Skeletal muscle satellite cell (primary cell): ENCODE results near the gene PXMP4.

Experiments used
- H3K27me3 ChIP-seq: 2 replicates; pipeline ENCODE4 v1.7.0; 2013; ENCODE audit warnings: low read length; ENCODE audit not compliant: control insufficient read depth, insufficient read depth
- H3K36me3 ChIP-seq: 2 replicates; pipeline ENCODE4 v1.7.0; 2013; ENCODE audit warnings: mild to moderate bottlenecking, control low read depth, low read length; ENCODE audit not compliant: insufficient read depth
- H3K4me1 ChIP-seq: 2 replicates; pipeline ENCODE4 v1.7.0; 2013; ENCODE audit warnings: low read length; ENCODE audit not compliant: control insufficient read depth, insufficient read depth
- H3K4me2 ChIP-seq: 2 replicates; pipeline ENCODE4 v1.7.0; 2013; ENCODE audit warnings: mild to moderate bottlenecking, low read length
- H3K4me3 ChIP-seq: 2 replicates; pipeline ENCODE4 v1.7.0; 2013; ENCODE audit warnings: low read length
- H3K9ac ChIP-seq: 2 replicates; pipeline ENCODE4 v1.7.0; 2013; ENCODE audit warnings: mild to moderate bottlenecking, low read depth, low read length, moderate library complexity
- H3K9me3 ChIP-seq: replicated peaks from 2 replicates; pipeline ENCODE4 v1.7.0; 2013; ENCODE audit warnings: mild to moderate bottlenecking, control low read depth, low read length

PXMP4 gene

GRCh38 chr20:33669873-33670640 is 50.1 kb downstream of the PXMP4 start:
- H3K9ac ChIP-seq = no peak overlapping the region
- no peak overlapping the region for H3K4me3 ChIP-seq
- H3K4me2 ChIP-seq = no peak overlapping the region
- H3K4me1 ChIP-seq = peaks cover 47% of the 10 kb centered on the region
- H3K36me3 ChIP-seq = peaks cover 13% of the 10 kb centered on the region
- H3K9me3 ChIP-seq = no peaks in the 10 kb centered on the region
- no peaks in the 10 kb centered on the region for H3K27me3 ChIP-seq

DNA sequence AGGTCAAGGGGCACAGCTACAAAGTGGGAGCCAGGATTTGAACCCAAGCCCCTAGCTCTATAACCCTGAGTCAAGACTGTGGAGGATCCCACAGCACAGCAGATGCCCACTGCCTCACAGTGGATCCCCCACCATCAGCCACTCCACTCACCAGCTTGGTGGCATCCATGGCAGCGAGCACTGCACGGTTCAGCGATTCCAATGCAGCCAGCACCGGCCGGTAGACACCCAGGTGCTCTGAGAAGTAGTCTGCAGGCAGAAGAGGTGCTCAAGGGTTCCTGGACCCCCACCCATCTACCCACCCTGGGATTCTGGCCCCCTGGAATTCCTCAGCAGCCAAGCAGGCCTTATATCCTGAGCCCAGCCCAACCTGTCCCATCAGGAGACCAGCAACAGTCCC is 50.9 kb downstream of the PXMP4 start:
- Histone ChIP-seq H3K4me2 (no peak overlapping the region), H3K9ac (no peak overlapping the region), H3K4me3 (no peak overlapping the region), H3K36me3 (peaks cover 13% of the 10 kb centered on the region), H3K27me3 (no peaks in the 10 kb centered on the region), H3K9me3 (no peaks in the 10 kb centered on the region), H3K4me1 (peaks cover 41% of the 10 kb centered on the region)

GRCh38 chr20:33668466-33669155 is 51.5 kb downstream of the PXMP4 start:
- Histone ChIP-seq H3K4me2 (peak overlapping the region; percentile 89), H3K36me3 (peaks cover 13% of the 10 kb centered on the region), H3K9ac (peak overlapping the region; percentile 14), H3K27me3 (no peaks in the 10 kb centered on the region), H3K4me3 (no peak overlapping the region), H3K4me1 (peaks cover 45% of the 10 kb centered on the region), H3K9me3 (no peaks in the 10 kb centered on the region)

- H3K9ac ChIP-seq = peak overlapping the region; percentile 55
- no peaks in the 10 kb centered on the region for H3K27me3 ChIP-seq
- no peaks in the 10 kb centered on the region for H3K9me3 ChIP-seq
- peaks cover 13% of the 10 kb centered on the region for H3K36me3 ChIP-seq
- peaks cover 43% of the 10 kb centered on the region for H3K4me1 ChIP-seq
- peak overlapping the region; percentile 89 for H3K4me2 ChIP-seq
- H3K4me3 ChIP-seq = peak overlapping the region; percentile 71
These were observed 52.2 kb downstream of the PXMP4 start for GRCh38 chr20:33667676-33668465.

DNA sequence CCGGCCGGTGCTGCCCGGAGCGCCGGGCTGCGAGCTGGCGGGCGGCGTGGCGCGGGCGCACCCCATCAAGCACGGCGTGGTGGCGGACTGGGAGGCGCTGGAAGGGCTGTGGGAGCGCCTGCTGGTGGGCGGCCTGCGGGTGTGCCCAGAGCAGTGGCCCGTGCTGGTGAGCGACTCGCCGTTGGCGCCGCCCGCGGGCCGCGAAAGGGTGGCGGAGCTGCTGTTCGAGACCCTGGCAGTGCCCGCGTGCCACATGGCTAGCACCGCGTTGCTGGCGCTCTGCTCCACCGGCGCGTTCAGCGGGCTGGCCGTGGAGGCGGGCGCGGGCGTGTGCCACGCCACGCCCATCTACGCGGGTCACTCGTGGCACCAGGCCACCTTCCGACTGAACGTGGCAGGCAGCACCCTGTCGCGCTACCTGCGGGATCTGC is 52.9 kb downstream of the PXMP4 start:
- peaks cover 39% of the 10 kb centered on the region for H3K4me1 ChIP-seq

GRCh38 chr20:33666293-33667244 is 53.5 kb downstream of the PXMP4 start, which contains the start of gene ACTL10:
ACTL10 (plus strand) TSS chr20:33666943; CDS start chr20:33667498, 555 bp downstream.
- Histone ChIP-seq H3K4me3 (peak within 1 kb of the TSS; percentile 71), H3K9ac (peak within 1 kb of the TSS; percentile 66), H3K4me1 (peaks cover 39% of the 10 kb centered on the region), H3K9me3 (no peaks in the 10 kb centered on the region), H3K36me3 (peaks cover 13% of the 10 kb centered on the region), H3K27me3 (no peaks in the 10 kb centered on the region), H3K4me2 (peak within 1 kb of the TSS; percentile 89)

More for the DNA sequence above, 52.9 kb downstream of the PXMP4 start:
- Histone ChIP-seq H3K36me3 (peaks cover 13% of the 10 kb centered on the region), H3K4me2 (peak overlapping the region; percentile 89), H3K9me3 (no peaks in the 10 kb centered on the region), H3K9ac (peak overlapping the region; percentile 55), H3K4me3 (peak overlapping the region; percentile 71), H3K27me3 (no peaks in the 10 kb centered on the region)

DNA sequence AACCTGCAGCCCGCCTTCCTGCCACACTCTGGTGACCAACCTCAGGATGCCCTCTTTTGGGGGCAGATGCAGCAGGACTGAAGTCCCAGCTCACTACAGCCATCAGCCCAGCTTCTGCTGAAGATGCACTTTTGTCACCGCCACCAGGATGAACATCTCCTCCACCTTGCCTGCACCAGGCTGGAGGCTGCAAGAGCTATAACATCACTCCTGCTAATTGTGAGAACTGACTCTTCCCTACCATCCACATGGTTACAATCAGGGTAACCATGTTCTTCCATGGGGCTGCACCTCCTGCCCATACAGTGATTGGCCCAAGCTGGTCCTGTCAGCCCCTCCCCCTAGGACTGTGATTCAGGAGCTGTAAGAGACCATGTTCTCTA is 55.4 kb downstream of the PXMP4 start:
- no peaks in the 10 kb centered on the region for H3K27me3 ChIP-seq
- no peaks in the 10 kb centered on the region for H3K9me3 ChIP-seq
- H3K4me1 ChIP-seq = peaks cover 39% of the 10 kb centered on the region
- H3K36me3 ChIP-seq = peaks cover 8% of the 10 kb centered on the region
- no peak overlapping the region for H3K4me2 ChIP-seq
- H3K9ac ChIP-seq = no peak overlapping the region
- H3K4me3 ChIP-seq = no peak overlapping the region

DNA sequence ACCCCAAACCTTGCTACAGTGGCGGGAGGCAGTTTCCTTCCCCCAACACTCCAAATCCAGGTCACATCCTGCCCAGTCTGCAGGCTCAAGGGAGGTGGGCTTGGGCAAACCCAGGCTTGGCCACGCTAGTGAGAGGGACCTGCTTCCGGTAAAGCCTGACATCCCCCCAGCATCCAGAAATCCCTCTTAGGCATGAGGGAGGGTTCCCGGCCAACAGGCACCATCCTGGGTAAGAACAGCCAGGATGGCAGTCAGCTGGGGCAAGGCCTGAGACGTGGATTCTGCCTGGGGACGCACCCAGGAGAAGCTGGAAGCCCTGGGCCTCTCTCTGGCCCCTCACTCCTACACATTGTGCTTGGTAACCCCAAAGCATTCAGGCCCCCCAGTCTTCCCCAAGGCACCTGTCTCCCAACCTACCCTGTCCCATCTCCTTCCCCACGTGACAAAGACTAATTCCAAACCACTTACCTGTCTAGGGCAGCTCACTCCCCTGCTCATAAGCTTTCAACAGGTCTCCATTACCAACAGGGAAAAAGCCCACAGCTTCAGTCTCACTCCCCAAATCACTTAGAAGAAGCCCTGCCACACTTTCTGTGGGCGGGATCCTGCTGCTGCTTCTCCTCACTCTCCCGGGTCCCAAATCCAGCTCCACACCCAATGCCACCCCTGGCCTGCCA is 55.9 kb downstream of the PXMP4 start:
- peak overlapping the region; percentile 83 for H3K4me3 ChIP-seq
- H3K9ac ChIP-seq = peak overlapping the region; percentile 92
- H3K36me3 ChIP-seq = peaks cover 11% of the 10 kb centered on the region
- no peaks in the 10 kb centered on the region for H3K9me3 ChIP-seq
- H3K27me3 ChIP-seq = no peaks in the 10 kb centered on the region
- H3K4me1 ChIP-seq = peaks cover 39% of the 10 kb centered on the region
- H3K4me2 ChIP-seq = peak overlapping the region; percentile 100

- Histone ChIP-seq H3K9ac (peak overlapping the region; percentile 92), H3K4me2 (peak overlapping the region; percentile 100), H3K27me3 (no peaks in the 10 kb centered on the region), H3K9me3 (no peaks in the 10 kb centered on the region), H3K4me3 (peak overlapping the region; percentile 83), H3K36me3 (peaks cover 10% of the 10 kb centered on the region), H3K4me1 (peaks cover 39% of the 10 kb centered on the region)
These were observed 56.7 kb downstream of the PXMP4 start for GRCh38 chr20:33663161-33664084.
